Pancreas (tissue), 10 donors: Measurements from ENCODE around the gene SLC44A4. TPM values are rescaled to one million over a fixed set of nuclear protein-coding genes. Genes with fewer than 3 reads are reported as not detected.
"Not testable (repeated sequence)": the region's sequence is repeated elsewhere in the genome, so short reads cannot be mapped to it uniquely, and the experiment has no call there.

Experiments
- ATAC-seq, 4 donors: fragments of 200-7000 bp; cut with Tn5 transposase; one replicate each; pipeline versions ENCODE4 v1.8.0 to v1.9.1; 2020; ENCODE audit warnings: mild to moderate bottlenecking in 4 of 4, moderate library complexity in 4 of 4
- DNase-seq, 6 donors: peaks; one replicate each; pipeline ENCODE4 v3.0.0-alpha.2; 2020
- FAIRE-seq: peaks from 2 replicates; lab custom pipeline; 2012; peaks lifted over from hg19 to GRCh38; lab: Jason Lieb, UNC
- H3K27ac ChIP-seq, 4 donors: fragments of 200-600 bp; sonication (generic); 1 replicate in 3 of 4; 2 replicates in 1 of 4; pipeline versions ENCODE4 v1.5.0 to v1.8.0; 2020
- H3K27me3 ChIP-seq, 4 donors: fragments of 200-600 bp; one replicate each; pipeline ENCODE4 v1.8.0; 2021
- H3K36me3 ChIP-seq, 3 donors: fragments of 200-600 bp; sonication (generic) in 1 of 3; one replicate each; pipeline versions ENCODE4 v1.5.0 to v1.8.0; 2020 to 2021
- H3K4me1 ChIP-seq, 3 donors: fragments of 200-600 bp; one replicate each; pipeline ENCODE4 v1.8.0; 2021
- H3K4me3 ChIP-seq, 4 donors: fragments of 200-600 bp; sonication (generic) in 2 of 4; one replicate each; pipeline versions ENCODE4 v1.5.0 to v1.8.0; 2020 to 2021
- H3K9me3 ChIP-seq, 4 donors: fragments of 200-600 bp; one replicate each; pipeline ENCODE4 v1.8.0; 2021
- CTCF ChIP-seq, 4 donors: fragments of 200-600 bp; sonication (generic) in 3 of 4; IDR thresholded peaks; one replicate each; pipeline versions ENCODE4 v1.5.0 to v1.8.0; 2021; ENCODE audit warnings: antibody characterized with exemption in 4 of 4
- WGBS, 2 donors: extraction: QIAGEN DNeasy Blood & Tissue Kit; methylation state at CpG; one replicate each; pipeline ENCODE4 v1.1.7; 2013; 5-methylcytosine and 5-hydroxymethylcytosine counted together
- intact Hi-C, 3 donors: fragments of 100-400 bp; cut with DNase I; formaldehyde crosslinking; loops; one replicate each; pipeline versions ENCODE4 v1.11.1 to v1.14.2; 2022
- polyA plus RNA-seq, 2 donors: library from polyadenylated mRNA; stranded (reverse); fragments of 200-250 nt; gene quantifications; one replicate each; pipeline ENCODE4 v1.2.3, GENCODE V29; 2013
- total RNA-seq, 6 donors: library from RNA; stranded (reverse); fragmentation: NEBNext Ultra II Directional in 4 of 6; extraction: Animal tissue kit (Norgen Biotek cat#: 25700) in 4 of 6; gene quantifications; one replicate each; pipeline versions ENCODE4 v1.2.1 to v1.2.4, GENCODE V29; 2021 to 2023
- donor health status: healthy with polysubstance abuse.
- donor health status: DM: no; HTN: no; CAD: no; lungs with moderate emphysema.
- donor health status: DM: no; HTN: no; CAD: no.
- donor health status: control.
- donor health status: control.
- donor health status: Bipolar disorder and iron deficiency.
- donor health status: DM: yes; HTN: yes; CAD: no.
- donor health status: DM: no; HTN: no; CAD: no.
- donor health status: DM: no; HTN: no; CAD: no.
- donor health status: DM: yes; HTN: yes; CAD: no.

The SLC44A4 gene
- total and polyA plus RNA-seq, 8 donors, result 4.6 to 57.3 (median 12.9) TPM

GRCh38 chr6:31907158-31907813 is 28.5 kb upstream of the SLC44A4 start:
- no peak for FAIRE-seq
- ATAC-seq, result peak in 2 of 4 donors; percentile 22 to 34
- Histone ChIP-seq H3K4me3 (no peak overlapping the region), H3K27ac (no peak overlapping the region), H3K36me3 (no peaks in the 10 kb centered on the region), H3K4me1 (peaks cover 0 to 6% (median 0%) of the 10 kb centered on the region in 3 donors), H3K9me3 (no peaks in the 10 kb centered on the region), H3K27me3 (no peaks in the 10 kb centered on the region)
- intact Hi-C loops, result loop anchor here in 2 of 3 donors (10.0 kb wide), 1 partner anchor 48 kb away; the partner anchor contains the start of genes NELFE (in 2 of the 2) and SKIC2 (in 2 of the 2)
- no peak for TF ChIP-seq CTCF (IDR thresholded peaks at IDR 0.05)
- WGBS, 2 donors, result 42 to 45% methylated on average over 7 of the region's 7 CpGs
- DNase-seq, result no peak

- not testable (repeated sequence) for H3K27ac ChIP-seq, DNase-seq, ATAC-seq, H3K9me3 ChIP-seq, H3K27me3 ChIP-seq, FAIRE-seq, H3K4me3 ChIP-seq, H3K4me1 ChIP-seq, H3K36me3 ChIP-seq
- 65 to 72% methylated on average over 8 of the region's 8 CpGs for WGBS, 2 donors
- intact Hi-C loops, result loop anchor here in 2 of 3 donors (10.0 kb wide), 1 partner anchor 48 kb away; the partner anchor contains the start of genes NELFE (in 2 of the 2) and SKIC2 (in 2 of the 2)
These were observed 27.9 kb upstream of the SLC44A4 start for GRCh38 chr6:31906727-31907126.

GRCh38 chr6:31906122-31906521 is 27.3 kb upstream of the SLC44A4 start:
- Histone ChIP-seq H3K36me3 (no peaks in the 10 kb centered on the region), H3K4me1 (peaks cover 0 to 6% (median 0%) of the 10 kb centered on the region in 3 donors), H3K27ac (no peak overlapping the region), H3K27me3 (no peaks in the 10 kb centered on the region), H3K4me3 (no peak overlapping the region), H3K9me3 (no peaks in the 10 kb centered on the region)
- ATAC-seq (no peak), DNase-seq (no peak), FAIRE-seq (no peak)
- intact Hi-C loops, result loop anchor here in 2 of 3 donors (10.0 kb wide), 1 partner anchor 49 kb away; the partner anchor contains the start of genes NELFE (in 2 of the 2) and SKIC2 (in 2 of the 2)
- 28 to 37% methylated on average over 4 of the region's 4 CpGs for WGBS, 2 donors
- no peak for TF ChIP-seq CTCF (IDR thresholded peaks at IDR 0.05)

- intact Hi-C loops, result loop anchor here in 2 of 3 donors (10.0 kb wide), 1 partner anchor 50 kb away; the partner anchor contains the start of genes NELFE (in 2 of the 2) and SKIC2 (in 2 of the 2)
- H3K36me3 ChIP-seq, result no peaks in the 10 kb centered on the region
- no peak for TF ChIP-seq CTCF (IDR thresholded peaks at IDR 0.05)
- H3K27ac ChIP-seq, result no peak overlapping the region
- no peaks in the 10 kb centered on the region for H3K9me3 ChIP-seq
- FAIRE-seq, result no peak
- no peak overlapping the region for H3K4me3 ChIP-seq
- H3K27me3 ChIP-seq, result no peaks in the 10 kb centered on the region
- H3K4me1 ChIP-seq, result peaks cover 0 to 6% (median 0%) of the 10 kb centered on the region in 3 donors
- 81 to 91% methylated on average over 1 of the region's 1 CpG for WGBS, 2 donors
- no peak for ATAC-seq
- no peak for DNase-seq
These were observed 26.2 kb upstream of the SLC44A4 start for GRCh38 chr6:31905041-31905440.

GRCh38 chr6:31903957-31904356 is 25.2 kb upstream of the SLC44A4 start:
- no peaks in the 10 kb centered on the region for H3K27me3 ChIP-seq
- ATAC-seq (no peak), FAIRE-seq (no peak), DNase-seq (no peak)
- intact Hi-C loops, result loop anchor here in 2 of 3 donors (10.0 kb wide), 1 partner anchor 51 kb away; the partner anchor contains the start of genes NELFE (in 2 of the 2) and SKIC2 (in 2 of the 2)
- no peak for TF ChIP-seq CTCF (IDR thresholded peaks at IDR 0.05)
- peaks cover under 1 to 6% (median under 1%) of the 10 kb centered on the region in 3 donors for H3K4me1 ChIP-seq
- H3K4me3 ChIP-seq, result no peak overlapping the region
- H3K27ac ChIP-seq, result no peak overlapping the region
- H3K36me3 ChIP-seq, result no peaks in the 10 kb centered on the region
- 60 to 63% methylated on average over 3 of the region's 3 CpGs for WGBS, 2 donors
- no peaks in the 10 kb centered on the region for H3K9me3 ChIP-seq
